Psoas muscle (tissue), 8 donors: ENCODE data around the gene MRS2. TPM values are rescaled to one million over a fixed set of nuclear protein-coding genes. Genes with fewer than 3 reads are reported as not detected.
A peak's percentile ranks its signal among the peaks of the same experiment; 100 is the strongest.

Source experiments
- ATAC-seq, 4 donors: fragments of 200-7000 bp; cut with Tn5 transposase; one replicate each; pipeline ENCODE4 v1.9.1; 2020; ENCODE audit warnings: moderate library complexity in 3 of 4, mild to moderate bottlenecking in 2 of 4
- DNase-seq, 2 donors: peaks; one replicate each; pipeline ENCODE4 v3.0.0-alpha.2; 2020
- H3K27ac ChIP-seq: fragments of 200-600 bp; one replicate; pipeline ENCODE4 v1.8.0; 2022
- H3K27me3 ChIP-seq, 3 donors: fragments of 200-600 bp in 1 of 3; one replicate each; pipeline versions ENCODE4 v1.6.1 to v1.8.0; 2013 to 2022; ENCODE audit warnings: low read length in 2 of 3, mild to moderate bottlenecking in 2 of 3, moderate library complexity in 1 of 3; ENCODE audit not compliant: insufficient read depth in 3 of 3
- H3K36me3 ChIP-seq, 2 donors: fragments of 200-600 bp in 1 of 2; one replicate each; pipeline versions ENCODE4 v1.6.1 to v1.8.0; 2013 to 2022; ENCODE audit warnings: low read depth in 1 of 2, mild to moderate bottlenecking in 1 of 2, moderate library complexity in 1 of 2; ENCODE audit not compliant: insufficient read depth in 1 of 2
- H3K4me1 ChIP-seq: fragments of 200-600 bp; one replicate; pipeline ENCODE4 v1.8.0; 2022
- H3K4me3 ChIP-seq: fragments of 200-600 bp; one replicate; pipeline ENCODE4 v1.8.0; 2022; ENCODE audit warnings: mild to moderate bottlenecking
- H3K9me3 ChIP-seq: fragments of 200-600 bp; one replicate; pipeline ENCODE4 v1.8.0; 2022
- CTCF ChIP-seq: fragments of 200-600 bp; IDR thresholded peaks from one replicate; pipeline ENCODE4 v1.8.0; 2022; ENCODE audit warnings: antibody characterized with exemption
- WGBS, 3 donors: extraction: QIAGEN DNeasy Blood & Tissue Kit; methylation state at CpG; one replicate each; pipeline versions ENCODE4 v1.1.6 to v1.1.7; 2013; 5-methylcytosine and 5-hydroxymethylcytosine counted together
- intact Hi-C, 2 donors: fragments of 100-400 bp; cut with DNase I; formaldehyde crosslinking; loops; one replicate each; pipeline versions ENCODE4 v1.11.0 to v1.14.2; 2022
- long read RNA-seq, 2 donors: library from polyadenylated mRNA; unstranded; transcript quantifications; one replicate each; pipeline ENCODE4 v2.0.0, GENCODE V29; 2021
- polyA plus RNA-seq, 3 donors: library from polyadenylated mRNA; stranded (reverse); fragments of 200-250 nt; gene quantifications; one replicate each; pipeline ENCODE4 v1.2.3, GENCODE V29; 2013
- total RNA-seq, 4 donors: library from RNA; stranded (reverse); fragmentation: NEBNext Ultra II Directional in 2 of 4; extraction: Animal tissue kit (Norgen Biotek cat#: 25700) in 2 of 4; gene quantifications; one replicate each; pipeline versions ENCODE4 v1.2.1 to v1.2.4, GENCODE V29; 2021 to 2023
- donor health status: healthy with polysubstance abuse.
- donor health status: DM: no; HTN: no; CAD: no; lungs with moderate emphysema.
- donor health status: Bipolar disorder and iron deficiency.
- donor health status: healthy.
- donor health status: DM: yes; HTN: yes; CAD: no.
- donor health status: DM: no; HTN: no; CAD: no.
- donor health status: DM: no; HTN: no; CAD: no.
- donor health status: DM: yes; HTN: yes; CAD: no.

Gene MRS2
- total RNA-seq (10 to 100 TPM; 26.7 to 52.6 (median 32.2) TPM), polyA plus RNA-seq (10 to 100 TPM; 26.2 to 52.5 (median 41.4) TPM)
- long read RNA-seq, donor 1, transcript MRS2-202 (10 exons, 1,740 nt) = minor isoform, 12 of 32 reads
- long read RNA-seq, donor 1, transcript MRS2-203 (11 exons, 3,313 nt) = major isoform, 18 of 32 reads
- long read RNA-seq, donor 1, partial matches to known transcripts = 0 of 32 reads
- long read RNA-seq, donor 1, other reads (novel, unspliced or antisense) = 2 of 32 reads
- long read RNA-seq, donor 2, transcript MRS2-202 (10 exons, 1,740 nt) = minor isoform, 17 of 64 reads
- long read RNA-seq, donor 2, transcript MRS2-203 (11 exons, 3,313 nt) = major isoform, 30 of 64 reads
- long read RNA-seq, donor 2, partial matches to known transcripts = 6 of 64 reads
- long read RNA-seq, donor 2, other reads (novel, unspliced or antisense) = 9 of 64 reads

- 0 to 1% (median 0%) methylated on average over 51 to 63 of the region's 63 CpGs for whole genome bisulfite sequencing, 3 donors
- intact Hi-C loops = no loop called here
- ATAC-seq = peak; percentile 96 to 98 (median 98)
Measured at GRCh38 chr6:24402697-24403500, at the start of gene MRS2. MRS2 (plus strand) TSS chr6:24402936; CDS start chr6:24403047, 111 bp downstream.

DNA sequence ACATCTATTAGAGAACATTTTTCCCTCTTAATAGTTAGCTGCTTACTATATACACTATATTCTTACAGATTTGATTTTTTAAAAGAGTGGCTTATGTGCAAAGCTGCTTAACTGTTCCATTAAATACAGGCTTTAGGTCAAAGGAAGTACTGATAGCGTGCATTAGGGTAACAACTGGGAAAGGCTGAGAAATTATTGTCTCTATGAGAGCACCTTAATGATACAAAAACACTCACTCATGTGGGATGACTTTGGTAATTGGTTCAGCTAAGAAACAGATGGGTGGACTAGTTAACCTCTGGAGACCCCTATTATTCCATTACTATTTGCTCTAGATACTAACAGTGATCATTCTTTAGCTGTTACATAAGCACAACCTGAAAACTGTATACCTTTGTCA, 48.9 kb upstream of the MRS2 start:
- Histone ChIP-seq H3K36me3 (no peaks in the 10 kb centered on the region), H3K27ac (no peak overlapping the region), H3K27me3 (peaks cover 0 to 3% (median 0%) of the 10 kb centered on the region in 3 donors), H3K4me3 (no peak overlapping the region), H3K4me1 (no peaks in the 10 kb centered on the region), H3K9me3 (no peaks in the 10 kb centered on the region)
- 76 to 79% (median 79%) methylated on average over 1 of the region's 1 CpG for WGBS, 3 donors
- no peak for TF ChIP-seq CTCF
- no peak for DNase-seq
- no peak for ATAC-seq
- intact Hi-C loops = no loop called here

More at GRCh38 chr6:24402697-24403500, at the start of gene MRS2:
- peaks cover 21% of the 10 kb centered on the region for H3K4me1 ChIP-seq
- peaks cover 4 to 33% of the 10 kb centered on the region in 2 donors for H3K36me3 ChIP-seq
- DNase-seq = peak; percentile 78 to 90
- no peaks in the 10 kb centered on the region for H3K9me3 ChIP-seq
- peaks cover 0 to 1% (median 0%) of the 10 kb centered on the region in 3 donors for H3K27me3 ChIP-seq
- no peak for TF ChIP-seq CTCF
- peak within 1 kb of the TSS; percentile 99 for H3K4me3 ChIP-seq
- H3K27ac ChIP-seq = peak within 1 kb of the TSS; percentile 88

GRCh38 chr6:24355393-24355792, 47.3 kb upstream of the MRS2 start:
- intact Hi-C loops = no loop called here
- DNase-seq (no peak), ATAC-seq (no peak)
- 52 to 56% (median 53%) methylated on average over 4 of the region's 4 CpGs for WGBS, 3 donors
- H3K4me1 ChIP-seq = peaks cover 7% of the 10 kb centered on the region
- H3K27ac ChIP-seq = no peak overlapping the region
- TF ChIP-seq CTCF = no peak
- no peaks in the 10 kb centered on the region for H3K27me3 ChIP-seq
- H3K36me3 ChIP-seq = no peaks in the 10 kb centered on the region
- H3K9me3 ChIP-seq = no peaks in the 10 kb centered on the region
- no peak overlapping the region for H3K4me3 ChIP-seq

- WGBS, 3 donors = 64 to 66% (median 65%) methylated on average over 5 of the region's 5 CpGs
- Histone ChIP-seq H3K4me3 (no peak overlapping the region), H3K36me3 (no peaks in the 10 kb centered on the region), H3K27me3 (no peaks in the 10 kb centered on the region), H3K4me1 (peaks cover 7% of the 10 kb centered on the region), H3K27ac (no peak overlapping the region), H3K9me3 (no peaks in the 10 kb centered on the region)
- intact Hi-C loops = no loop called here
- no peak for TF ChIP-seq CTCF
- ATAC-seq = no peak
- no peak for DNase-seq
Measured at GRCh38 chr6:24356310-24356973, 46.3 kb upstream of the MRS2 start.
